ENCODE results near the gene FAM53A. TPM values are rescaled to one million over a fixed set of nuclear protein-coding genes. Genes with fewer than 3 reads are reported as not detected.

Gene FAM53A
- total RNA-seq, 2 donors from 2014 or later = 0.66 to 2.3 TPM

- no peak overlapping the region for H3K27ac ChIP-seq
- H3K36me3 ChIP-seq (replicated peaks in 1 of 2; ENCODE audit: insufficient read depth in 1 of 2, low read depth in 2 of 2) = no peaks in the 10 kb centered on the region
- no peak for ATAC-seq
- intact Hi-C loops (cut with DNase I) = no loop called here
- H3K4me1 ChIP-seq = no peaks in the 10 kb centered on the region
- 92 to 93% methylated on average over 10 to 19 of the region's 19 CpGs for WGBS, 2 donors
- no peak overlapping the region for H3K4me3 ChIP-seq
- TF ChIP-seq POLR2A (IDR thresholded peaks at IDR 0.05) = no peak
- no peak for TF ChIP-seq CTCF (IDR thresholded peaks at IDR 0.05)
- no peaks in the 10 kb centered on the region for H3K9me3 ChIP-seq
- no peaks in the 10 kb centered on the region for H3K27me3 ChIP-seq
- DNase-seq = no peak
Observed at GRCh38 chr4:1656986-1657385, 27.1 kb downstream of the FAM53A start.

- no peaks in the 10 kb centered on the region for H3K4me1 ChIP-seq
- intact Hi-C loops (cut with DNase I) = no loop called here
- no peak overlapping the region for H3K4me3 ChIP-seq
- 79 to 86% methylated on average over 1 to 4 of the region's 5 CpGs for WGBS, 2 donors
- no peaks in the 10 kb centered on the region for H3K9me3 ChIP-seq
- H3K27ac ChIP-seq = no peak overlapping the region
- ATAC-seq = no peak
- no peaks in the 10 kb centered on the region for H3K27me3 ChIP-seq
- no peak for DNase-seq
- no peaks in the 10 kb centered on the region for H3K36me3 ChIP-seq (replicated peaks in 1 of 2; ENCODE audit: insufficient read depth in 1 of 2, low read depth in 2 of 2)
- no peak for TF ChIP-seq CTCF (IDR thresholded peaks at IDR 0.05)
- no peak for TF ChIP-seq POLR2A (IDR thresholded peaks at IDR 0.05)
Observed at GRCh38 chr4:1656132-1656531, 28.0 kb downstream of the FAM53A start.

GRCh38 chr4:1655676-1656075 lies 28.4 kb downstream of the FAM53A start:
- DNase-seq (no peak), ATAC-seq (no peak)
- Histone ChIP-seq H3K9me3 (no peaks in the 10 kb centered on the region), H3K4me1 (no peaks in the 10 kb centered on the region), H3K36me3 (replicated peaks in 1 of 2; ENCODE audit: insufficient read depth in 1 of 2, low read depth in 2 of 2) (no peaks in the 10 kb centered on the region), H3K27me3 (no peaks in the 10 kb centered on the region), H3K27ac (no peak overlapping the region), H3K4me3 (no peak overlapping the region)
- intact Hi-C loops (cut with DNase I) = no loop called here
- WGBS, 2 donors = 83 to 90% methylated on average over 13 to 15 of the region's 18 CpGs
- TF ChIP-seq CTCF (IDR thresholded peaks at IDR 0.05) (no peak), POLR2A (IDR thresholded peaks at IDR 0.05) (no peak)

DNA sequence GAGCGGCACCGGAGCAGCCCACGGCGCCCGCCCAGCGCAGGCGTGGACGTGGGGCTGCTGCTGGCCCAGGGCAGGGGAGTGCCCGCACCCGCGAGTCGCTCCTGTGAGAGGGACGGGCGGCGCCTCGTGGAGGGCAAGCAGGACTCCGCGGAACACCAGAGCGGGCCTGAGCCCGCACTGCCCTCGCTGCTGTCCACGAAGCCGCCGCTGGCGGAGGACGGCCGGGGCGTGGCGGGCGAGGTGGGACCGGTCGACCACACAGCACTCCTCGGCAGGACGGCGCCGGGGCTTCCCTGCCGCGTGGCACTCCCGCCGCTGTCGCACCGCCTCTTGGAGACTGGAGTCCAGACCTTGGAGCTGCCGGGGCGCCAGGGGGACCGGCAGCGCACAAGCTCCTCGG lies 29.0 kb downstream of the FAM53A start:
- TF ChIP-seq CTCF (IDR thresholded peaks at IDR 0.05) (no peak), POLR2A (IDR thresholded peaks at IDR 0.05) (no peak)
- no peak overlapping the region for H3K27ac ChIP-seq
- ATAC-seq = no peak
- intact Hi-C loops (cut with DNase I) = no loop called here
- no peak for DNase-seq
- no peaks in the 10 kb centered on the region for H3K27me3 ChIP-seq
- H3K36me3 ChIP-seq (replicated peaks in 1 of 2; ENCODE audit: insufficient read depth in 1 of 2, low read depth in 2 of 2) = no peaks in the 10 kb centered on the region
- no peaks in the 10 kb centered on the region for H3K9me3 ChIP-seq
- H3K4me3 ChIP-seq = no peak overlapping the region
- no peaks in the 10 kb centered on the region for H3K4me1 ChIP-seq
- 96 to 97% methylated on average over 22 to 24 of the region's 47 CpGs for WGBS, 2 donors

- Histone ChIP-seq H3K4me1 (no peaks in the 10 kb centered on the region), H3K27ac (no peak overlapping the region), H3K36me3 (replicated peaks in 1 of 2; ENCODE audit: insufficient read depth in 1 of 2, low read depth in 2 of 2) (no peaks in the 10 kb centered on the region), H3K4me3 (no peak overlapping the region), H3K9me3 (no peaks in the 10 kb centered on the region), H3K27me3 (no peaks in the 10 kb centered on the region)
- intact Hi-C loops (cut with DNase I) = no loop called here
- no peak for TF ChIP-seq POLR2A (IDR thresholded peaks at IDR 0.05)
- TF ChIP-seq CTCF (IDR thresholded peaks at IDR 0.05) = no peak
- ATAC-seq (no peak), DNase-seq (no peak)
- 88 to 91% methylated on average over 12 to 20 of the region's 23 CpGs for WGBS, 2 donors
Observed at GRCh38 chr4:1654216-1654955, 29.7 kb downstream of the FAM53A start.
